ENCODE data around the gene SELENBP1.
"Not testable (repeated sequence)": the region's sequence is repeated elsewhere in the genome, so short reads cannot be mapped to it uniquely, and the experiment has no call there.

- TF ChIP-seq POLR2A, CTCF (IDR thresholded peaks at IDR 0.05): not testable (repeated sequence)
These were observed 23.8 kb upstream of the SELENBP1 start for GRCh38 chr1:151396265-151396664.
